ENCODE data around the gene PHLDB3. TPM values are rescaled to one million over a fixed set of nuclear protein-coding genes. Genes with fewer than 3 reads are reported as not detected.

PHLDB3 gene
- total RNA-seq, 4 donors from 2014 or later, result 45.3 to 92.8 (median 61.9) TPM

DNA sequence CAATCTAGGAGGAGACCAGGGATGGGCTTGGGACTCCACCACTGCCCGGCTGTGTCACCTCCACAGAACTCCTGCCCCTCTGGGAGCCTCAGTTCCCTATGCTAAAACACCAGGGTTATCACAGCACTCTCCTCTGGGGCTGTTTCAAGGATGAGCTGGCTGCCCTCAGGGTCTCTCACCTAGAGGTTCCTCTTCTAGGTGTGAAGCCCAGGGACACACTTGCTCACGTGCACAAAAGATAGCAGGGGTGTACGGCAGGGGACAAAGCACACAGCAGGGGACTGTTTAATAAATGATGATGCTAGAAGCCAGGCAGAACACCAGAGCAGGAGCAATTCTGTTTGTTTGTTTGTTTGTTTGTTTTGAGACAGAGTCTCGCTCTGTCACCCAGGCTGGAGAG lies 22.4 kb downstream of the PHLDB3 start:
- WGBS, 2 donors, result 66 to 90% methylated on average over 2 to 3 of the region's 4 CpGs

DNA sequence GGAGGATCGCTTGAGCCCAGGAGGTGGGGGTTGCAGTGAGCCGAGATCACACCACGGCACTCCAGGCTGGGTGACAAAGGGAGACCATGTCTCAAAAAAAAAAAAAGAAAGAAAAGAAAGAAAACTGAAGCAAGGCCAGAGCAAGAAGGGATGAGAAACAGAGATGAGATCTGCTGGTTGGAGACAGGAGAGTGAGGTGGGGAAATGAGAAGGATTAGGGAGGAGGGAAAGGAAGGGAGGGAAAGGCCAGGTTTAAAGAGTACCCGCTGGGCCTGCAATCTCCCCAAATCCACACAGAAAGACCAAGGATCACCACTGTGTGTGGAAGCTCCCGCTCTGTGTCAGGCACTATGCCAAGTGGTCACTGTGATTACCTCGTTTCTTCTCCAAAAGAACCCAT lies 22.8 kb downstream of the PHLDB3 start:
- TF ChIP-seq POLR2A (IDR thresholded peaks at IDR 0.05), result no peak
- TF ChIP-seq, protein P1, sequence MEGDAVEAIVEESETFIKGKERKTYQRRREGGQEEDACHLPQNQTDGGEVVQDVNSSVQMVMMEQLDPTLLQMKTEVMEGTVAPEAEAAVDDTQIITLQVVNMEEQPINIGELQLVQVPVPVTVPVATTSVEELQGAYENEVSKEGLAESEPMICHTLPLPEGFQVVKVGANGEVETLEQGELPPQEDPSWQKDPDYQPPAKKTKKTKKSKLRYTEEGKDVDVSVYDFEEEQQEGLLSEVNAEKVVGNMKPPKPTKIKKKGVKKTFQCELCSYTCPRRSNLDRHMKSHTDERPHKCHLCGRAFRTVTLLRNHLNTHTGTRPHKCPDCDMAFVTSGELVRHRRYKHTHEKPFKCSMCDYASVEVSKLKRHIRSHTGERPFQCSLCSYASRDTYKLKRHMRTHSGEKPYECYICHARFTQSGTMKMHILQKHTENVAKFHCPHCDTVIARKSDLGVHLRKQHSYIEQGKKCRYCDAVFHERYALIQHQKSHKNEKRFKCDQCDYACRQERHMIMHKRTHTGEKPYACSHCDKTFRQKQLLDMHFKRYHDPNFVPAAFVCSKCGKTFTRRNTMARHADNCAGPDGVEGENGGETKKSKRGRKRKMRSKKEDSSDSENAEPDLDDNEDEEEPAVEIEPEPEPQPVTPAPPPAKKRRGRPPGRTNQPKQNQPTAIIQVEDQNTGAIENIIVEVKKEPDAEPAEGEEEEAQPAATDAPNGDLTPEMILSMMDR (IDR thresholded peaks at IDR 0.05), result no peak
- Histone ChIP-seq H3K27me3 (no peaks in the 10 kb centered on the region), H3K4me1 (no peaks in the 10 kb centered on the region), H3K4me3 (no peak overlapping the region), H3K36me3 (peaks cover 0 to 91% (median 0%) of the 10 kb centered on the region in 3 donors), H3K9me3 (no peaks in the 10 kb centered on the region), H3K27ac (no peak overlapping the region)
- WGBS, 2 donors, result 80 to 84% methylated on average over 6 of the region's 6 CpGs
- no peak for DNase-seq
- intact Hi-C loops (cut with DNase I), result no loop called here

More for the DNA sequence above, 22.4 kb downstream of the PHLDB3 start:
- no peak for TF ChIP-seq POLR2A (IDR thresholded peaks at IDR 0.05)
- TF ChIP-seq, protein P1 (IDR thresholded peaks at IDR 0.05), result no peak
- H3K9me3 ChIP-seq, result no peaks in the 10 kb centered on the region
- H3K36me3 ChIP-seq, result peaks cover 0 to 88% (median 0%) of the 10 kb centered on the region in 3 donors
- intact Hi-C loops (cut with DNase I), result no loop called here
- no peaks in the 10 kb centered on the region for H3K27me3 ChIP-seq
- no peak for DNase-seq
- no peaks in the 10 kb centered on the region for H3K4me1 ChIP-seq
- no peak overlapping the region for H3K4me3 ChIP-seq
- H3K27ac ChIP-seq, result no peak overlapping the region

DNA sequence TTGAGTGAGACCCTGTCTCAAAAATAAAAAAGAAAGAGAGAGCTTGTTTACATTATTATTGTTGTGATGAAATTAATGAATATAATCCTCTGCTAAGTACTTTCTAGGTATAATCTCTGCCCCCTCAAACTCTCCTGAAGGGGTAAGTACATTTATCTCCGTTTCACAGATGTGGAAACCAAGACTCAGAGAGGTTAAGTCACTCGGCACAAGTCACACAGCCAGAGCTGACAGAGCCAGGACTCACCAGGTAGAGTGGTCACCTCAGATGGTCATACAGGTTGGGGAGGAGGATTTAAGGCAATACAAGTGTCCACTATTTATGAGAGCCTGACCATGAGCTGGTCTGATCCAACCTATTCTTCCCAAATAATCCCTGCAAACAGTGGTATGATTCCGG lies 24.0 kb downstream of the PHLDB3 start:
- Histone ChIP-seq H3K4me3 (no peak overlapping the region), H3K36me3 (peaks cover 0 to 89% (median 0%) of the 10 kb centered on the region in 3 donors), H3K27ac (no peak overlapping the region), H3K27me3 (no peaks in the 10 kb centered on the region), H3K4me1 (peaks cover 0 to 7% (median 1%) of the 10 kb centered on the region in 3 donors), H3K9me3 (no peaks in the 10 kb centered on the region)
- intact Hi-C loops (cut with DNase I), result no loop called here
- WGBS, 2 donors, result 83 to 100% methylated on average over 2 to 3 of the region's 3 CpGs
- TF ChIP-seq POLR2A (IDR thresholded peaks at IDR 0.05), result no peak
- TF ChIP-seq, protein P1 (IDR thresholded peaks at IDR 0.05), result no peak
- no peak for DNase-seq

DNA sequence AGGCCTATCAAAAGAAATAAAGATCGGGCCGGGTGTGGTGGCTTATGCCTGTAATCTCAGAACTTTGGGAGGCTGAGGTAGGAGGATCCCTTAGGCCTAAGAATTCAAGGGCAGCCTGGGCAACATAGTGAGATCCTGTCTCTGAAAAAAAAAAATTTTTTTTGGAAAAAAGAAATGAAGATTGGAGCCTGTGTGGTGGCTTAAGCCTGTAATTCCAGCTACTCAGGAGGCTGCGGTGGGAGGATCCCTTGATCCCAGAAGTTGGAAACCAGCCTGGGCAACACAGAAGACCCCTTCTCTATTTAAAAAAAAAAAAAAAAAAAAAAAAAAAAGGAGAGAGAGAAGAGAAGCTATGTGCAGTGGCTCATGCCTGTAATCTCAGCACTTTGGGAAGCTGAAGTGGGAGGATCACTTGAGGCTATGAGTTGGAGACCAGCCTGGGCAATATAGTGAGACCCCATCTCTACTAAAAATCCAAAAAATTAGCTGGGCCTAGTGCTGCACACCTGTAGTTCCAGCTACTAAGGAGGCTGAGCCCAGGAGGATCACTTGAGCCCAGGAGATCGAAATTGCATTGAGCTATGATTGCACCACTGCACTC lies 24.5 kb downstream of the PHLDB3 start:
- H3K4me1 ChIP-seq, result peaks cover 0 to 12% (median 3%) of the 10 kb centered on the region in 3 donors
- H3K4me3 ChIP-seq, result no peak overlapping the region
- no peak for DNase-seq
- H3K9me3 ChIP-seq, result no peaks in the 10 kb centered on the region
- no peak overlapping the region for H3K27ac ChIP-seq
- intact Hi-C loops (cut with DNase I), result no loop called here
- TF ChIP-seq, protein P1 (IDR thresholded peaks at IDR 0.05), result no peak
- TF ChIP-seq POLR2A (IDR thresholded peaks at IDR 0.05), result no peak
- no peaks in the 10 kb centered on the region for H3K27me3 ChIP-seq
- peaks cover 0 to 88% (median 0%) of the 10 kb centered on the region in 3 donors for H3K36me3 ChIP-seq
- WGBS, 2 donors, result 94 to 97% methylated on average over 2 to 4 of the region's 4 CpGs

DNA sequence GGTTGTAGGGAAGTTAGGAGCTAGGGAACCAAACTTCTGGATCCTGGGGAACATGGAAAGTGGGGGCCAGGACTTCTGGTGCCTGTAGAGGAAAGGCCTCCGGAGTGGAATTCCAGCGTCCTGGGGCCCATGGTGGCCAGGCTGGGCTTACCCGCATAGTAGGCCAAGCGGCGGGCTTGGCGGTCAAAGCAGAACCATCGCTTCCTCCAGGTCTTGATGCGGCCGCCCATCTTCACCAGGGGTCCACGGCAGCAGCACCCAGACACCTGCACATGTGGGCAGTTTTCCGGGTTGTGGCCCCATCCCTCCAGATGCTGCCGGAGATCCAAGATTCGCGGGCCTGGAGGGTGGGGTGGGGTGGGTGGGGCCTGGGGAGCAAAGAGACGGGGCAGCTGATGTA lies 25.3 kb downstream of the PHLDB3 start:
- H3K27ac ChIP-seq, result no peak overlapping the region
- H3K9me3 ChIP-seq, result no peaks in the 10 kb centered on the region
- TF ChIP-seq, protein P1 (IDR thresholded peaks at IDR 0.05), result no peak
- no peak for TF ChIP-seq POLR2A (IDR thresholded peaks at IDR 0.05)
- H3K4me1 ChIP-seq, result peaks cover 0 to 20% (median 10%) of the 10 kb centered on the region in 3 donors
- peaks cover 0 to 83% (median 0%) of the 10 kb centered on the region in 3 donors for H3K36me3 ChIP-seq
- no peak overlapping the region for H3K4me3 ChIP-seq
- WGBS, 2 donors, result 80 to 94% methylated on average over 4 to 10 of the region's 15 CpGs
- intact Hi-C loops (cut with DNase I), result no loop called here
- H3K27me3 ChIP-seq, result no peaks in the 10 kb centered on the region
- DNase-seq, result no peak

All from esophagus squamous epithelium (tissue), 5 donors.